ENCODE data around the gene TRHDE.
"Not testable (repeated sequence)": the region's sequence is repeated elsewhere in the genome, so short reads cannot be mapped to it uniquely, and the experiment has no call there.

The TRHDE gene

GRCh38 chr12:72610342-72610741, 338.2 kb downstream of the TRHDE start:
- no peaks in the 10 kb centered on the region for H3K36me3 Mint-ChIP-seq (ENCODE audit: low read depth)
- H3K27me3 Mint-ChIP-seq, result no peaks in the 10 kb centered on the region
- H3K27ac Mint-ChIP-seq, result no peak overlapping the region
- H3K4me1 Mint-ChIP-seq (ENCODE audit: low read depth), result no peaks in the 10 kb centered on the region
- no peak overlapping the region for H3K4me3 Mint-ChIP-seq
- H3K9me3 Mint-ChIP-seq, result peaks cover 5% of the 10 kb centered on the region

- Mint-ChIP-seq H3K9me3 (peaks cover 5% of the 10 kb centered on the region), H3K36me3 (ENCODE audit: low read depth) (no peaks in the 10 kb centered on the region), H3K27me3 (no peaks in the 10 kb centered on the region), H3K27ac (no peak overlapping the region), H3K4me1 (ENCODE audit: low read depth) (no peaks in the 10 kb centered on the region), H3K4me3 (no peak overlapping the region)
Measured at GRCh38 chr12:72610854-72611358, 338.7 kb downstream of the TRHDE start.

- Mint-ChIP-seq H3K27me3 (no peaks in the 10 kb centered on the region), H3K27ac (no peak overlapping the region), H3K4me1 (ENCODE audit: low read depth) (no peaks in the 10 kb centered on the region), H3K9me3 (peaks cover 5% of the 10 kb centered on the region), H3K36me3 (ENCODE audit: low read depth) (no peaks in the 10 kb centered on the region), H3K4me3 (no peak overlapping the region)
Measured at GRCh38 chr12:72612171-72612570, 340.0 kb downstream of the TRHDE start.

- no peaks in the 10 kb centered on the region for H3K4me1 Mint-ChIP-seq (ENCODE audit: low read depth)
- no peaks in the 10 kb centered on the region for H3K36me3 Mint-ChIP-seq (ENCODE audit: low read depth)
- no peak overlapping the region for H3K27ac Mint-ChIP-seq
- peaks cover 11% of the 10 kb centered on the region for H3K9me3 Mint-ChIP-seq
- no peak overlapping the region for H3K4me3 Mint-ChIP-seq
- H3K27me3 Mint-ChIP-seq, result no peaks in the 10 kb centered on the region
Measured at GRCh38 chr12:72618764-72619163, 346.6 kb downstream of the TRHDE start.

- no peak overlapping the region for H3K4me3 Mint-ChIP-seq
- no peaks in the 10 kb centered on the region for H3K4me1 Mint-ChIP-seq (ENCODE audit: low read depth)
- H3K36me3 Mint-ChIP-seq (ENCODE audit: low read depth), result no peaks in the 10 kb centered on the region
- H3K27me3 Mint-ChIP-seq, result no peaks in the 10 kb centered on the region
- H3K9me3 Mint-ChIP-seq, result peaks cover 11% of the 10 kb centered on the region
- H3K27ac Mint-ChIP-seq, result no peak overlapping the region
Measured at GRCh38 chr12:72622556-72622955, 350.4 kb downstream of the TRHDE start.

GRCh38 chr12:72631926-72632685, 359.9 kb downstream of the TRHDE start:
- Mint-ChIP-seq H3K36me3 (ENCODE audit: low read depth) (no peaks in the 10 kb centered on the region), H3K4me3 (no peak overlapping the region), H3K27ac (no peak overlapping the region), H3K4me1 (ENCODE audit: low read depth) (no peaks in the 10 kb centered on the region), H3K27me3 (no peaks in the 10 kb centered on the region), H3K9me3 (no peaks in the 10 kb centered on the region)

GRCh38 chr12:72642706-72643105, 370.5 kb downstream of the TRHDE start:
- Mint-ChIP-seq H3K4me3 (no peak overlapping the region), H3K4me1 (ENCODE audit: low read depth) (no peaks in the 10 kb centered on the region), H3K9me3 (peaks cover 5% of the 10 kb centered on the region)

GRCh38 chr12:72647139-72647538, 375.0 kb downstream of the TRHDE start:
- Mint-ChIP-seq H3K4me3 (no peak overlapping the region), H3K27me3 (no peaks in the 10 kb centered on the region), H3K4me1 (ENCODE audit: low read depth) (no peaks in the 10 kb centered on the region), H3K27ac (no peak overlapping the region), H3K9me3 (peaks cover 5% of the 10 kb centered on the region), H3K36me3 (ENCODE audit: low read depth) (no peaks in the 10 kb centered on the region)

More at GRCh38 chr12:72642706-72643105, 370.5 kb downstream of the TRHDE start:
- Mint-ChIP-seq H3K27ac (no peak overlapping the region), H3K27me3 (no peaks in the 10 kb centered on the region), H3K36me3 (ENCODE audit: low read depth) (no peaks in the 10 kb centered on the region)

- no peaks in the 10 kb centered on the region for H3K27me3 Mint-ChIP-seq
- no peaks in the 10 kb centered on the region for H3K4me1 Mint-ChIP-seq (ENCODE audit: low read depth)
- no peaks in the 10 kb centered on the region for H3K36me3 Mint-ChIP-seq (ENCODE audit: low read depth)
- no peaks in the 10 kb centered on the region for H3K9me3 Mint-ChIP-seq
- H3K27ac Mint-ChIP-seq, result no peak overlapping the region
- H3K4me3 Mint-ChIP-seq, result no peak overlapping the region
Measured at GRCh38 chr12:72658615-72659014, 386.4 kb downstream of the TRHDE start.

- not testable (repeated sequence) for H3K27me3 Mint-ChIP-seq; H3K27ac Mint-ChIP-seq; H3K9me3 Mint-ChIP-seq; H3K4me3 Mint-ChIP-seq; H3K36me3 Mint-ChIP-seq (ENCODE audit: low read depth); H3K4me1 Mint-ChIP-seq (ENCODE audit: low read depth)
Measured at GRCh38 chr12:72660174-72660573, 388.0 kb downstream of the TRHDE start.

GRCh38 chr12:72673853-72674252, 401.7 kb downstream of the TRHDE start:
- no peaks in the 10 kb centered on the region for H3K9me3 Mint-ChIP-seq
- no peaks in the 10 kb centered on the region for H3K27me3 Mint-ChIP-seq
- no peak overlapping the region for H3K4me3 Mint-ChIP-seq
- H3K27ac Mint-ChIP-seq, result no peak overlapping the region
- H3K36me3 Mint-ChIP-seq (ENCODE audit: low read depth), result no peaks in the 10 kb centered on the region
- H3K4me1 Mint-ChIP-seq (ENCODE audit: low read depth), result no peaks in the 10 kb centered on the region

GRCh38 chr12:72676556-72676955, 404.4 kb downstream of the TRHDE start:
- Mint-ChIP-seq H3K27me3 (no peaks in the 10 kb centered on the region), H3K9me3 (peaks cover 3% of the 10 kb centered on the region), H3K36me3 (ENCODE audit: low read depth) (no peaks in the 10 kb centered on the region), H3K4me1 (ENCODE audit: low read depth) (no peaks in the 10 kb centered on the region), H3K4me3 (no peak overlapping the region), H3K27ac (no peak overlapping the region)

GRCh38 chr12:72677139-72677538, 405.0 kb downstream of the TRHDE start:
- H3K27ac Mint-ChIP-seq, result no peak overlapping the region
- no peaks in the 10 kb centered on the region for H3K27me3 Mint-ChIP-seq
- H3K36me3 Mint-ChIP-seq (ENCODE audit: low read depth), result no peaks in the 10 kb centered on the region
- H3K4me1 Mint-ChIP-seq (ENCODE audit: low read depth), result no peaks in the 10 kb centered on the region
- no peak overlapping the region for H3K4me3 Mint-ChIP-seq
- peaks cover 3% of the 10 kb centered on the region for H3K9me3 Mint-ChIP-seq

GRCh38 chr12:72677846-72678245, 405.7 kb downstream of the TRHDE start:
- H3K27me3 Mint-ChIP-seq, result no peaks in the 10 kb centered on the region
- peaks cover 3% of the 10 kb centered on the region for H3K9me3 Mint-ChIP-seq
- no peaks in the 10 kb centered on the region for H3K4me1 Mint-ChIP-seq (ENCODE audit: low read depth)
- H3K4me3 Mint-ChIP-seq, result no peak overlapping the region
- H3K27ac Mint-ChIP-seq, result no peak overlapping the region
- H3K36me3 Mint-ChIP-seq (ENCODE audit: low read depth), result no peaks in the 10 kb centered on the region

GRCh38 chr12:72679147-72679757, 407.1 kb downstream of the TRHDE start:
- Mint-ChIP-seq H3K4me1 (ENCODE audit: low read depth) (no peaks in the 10 kb centered on the region), H3K36me3 (ENCODE audit: low read depth) (no peaks in the 10 kb centered on the region), H3K4me3 (no peak overlapping the region), H3K9me3 (peaks cover 3% of the 10 kb centered on the region), H3K27ac (no peak overlapping the region), H3K27me3 (no peaks in the 10 kb centered on the region)

GRCh38 chr12:72681028-72681427, 408.9 kb downstream of the TRHDE start:
- Mint-ChIP-seq H3K4me1 (ENCODE audit: low read depth) (no peaks in the 10 kb centered on the region), H3K4me3 (no peak overlapping the region), H3K9me3 (peaks cover 3% of the 10 kb centered on the region), H3K36me3 (ENCODE audit: low read depth) (no peaks in the 10 kb centered on the region), H3K27ac (no peak overlapping the region), H3K27me3 (no peaks in the 10 kb centered on the region)
